Esophagus muscularis mucosa (tissue), 4 donors: Measurements from ENCODE around the gene GRIN3B. TPM values are rescaled to one million over a fixed set of nuclear protein-coding genes. Genes with fewer than 3 reads are reported as not detected.

Experiments used
- DNase-seq: peaks from one replicate; pipeline ENCODE4 v3.0.0-alpha.2; 2017; ENCODE audit errors: extremely low spot score
- H3K27ac ChIP-seq, 4 donors: fragments of 200-600 bp; sonication (generic); replicated peaks in 1 of 4; 1 replicate in 3 of 4; 2 replicates in 1 of 4; pipeline ENCODE4 v1.5.1; 2016 to 2019; ENCODE audit warnings: mild to moderate bottlenecking in 1 of 4
- H3K27me3 ChIP-seq, 4 donors: fragments of 200-600 bp; sonication (generic); one replicate each; pipeline versions ENCODE4 v1.5.1 to v1.6.0; 2016 to 2019
- H3K36me3 ChIP-seq, 4 donors: fragments of 200-600 bp; sonication (generic); one replicate each; pipeline ENCODE4 v1.5.1; 2016 to 2019
- H3K4me1 ChIP-seq, 4 donors: fragments of 200-600 bp; sonication (generic); one replicate each; pipeline ENCODE4 v1.5.1; 2016 to 2019
- H3K4me3 ChIP-seq, 4 donors: fragments of 200-600 bp; sonication (generic); 1 replicate in 2 of 4; 2 replicates in 2 of 4; pipeline ENCODE4 v1.5.1; 2016 to 2019; ENCODE audit warnings: mild to moderate bottlenecking in 4 of 4, moderate library complexity in 1 of 4
- H3K9me3 ChIP-seq, 4 donors: fragments of 200-600 bp; sonication (generic); 1 replicate in 3 of 4; 2 replicates in 1 of 4; pipeline ENCODE4 v1.5.1; 2016 to 2019
- EP300 ChIP-seq: sonication (generic); formaldehyde crosslinking; IDR thresholded peaks from one replicate; pipeline ENCODE4 v1.6.1; 2017; ENCODE audit warnings: antibody characterized with exemption
- POLR2A ChIP-seq: fragments of 450-650 bp; IDR thresholded peaks from one replicate; pipeline ENCODE4 v1.6.1; 2017; ENCODE audit warnings: antibody characterized with exemption, moderate library complexity, mild to moderate bottlenecking, low read depth
- POLR2AphosphoS5 ChIP-seq, 2 donors: sonication (generic); formaldehyde crosslinking; IDR thresholded peaks; one replicate each; pipeline ENCODE4 v1.6.1; 2017; ENCODE audit warnings: antibody characterized with exemption in 2 of 2
- whole genome bisulfite sequencing: methylation state at CpG from one replicate; pipeline ENCODE4 v1.1.5; 2018; 5-methylcytosine and 5-hydroxymethylcytosine counted together
- intact Hi-C: fragments of 100-400 bp; cut with DNase I; formaldehyde crosslinking; loops from one replicate; pipeline ENCODE4 v1.15.1; 2023
- total RNA-seq, 4 donors: library from RNA; depleted of rRNA; stranded (reverse); fragments of >200 nt; gene quantifications; one replicate each; pipeline versions ENCODE4 v1.1.0 to v1.2.1, GENCODE V29; 2016
- TF ChIP-seq, protein P1 (sequence below), 3 experiments: fragments of 200-600 bp in 2 of 3; fragments of 450-650 bp in 1 of 3; sonication (generic) in 2 of 3; IDR thresholded peaks; one replicate each; pipeline ENCODE4 v1.5.1; 2017 to 2019; ENCODE audit warnings: antibody characterized with exemption in 3 of 3, mild to moderate bottlenecking in 2 of 3, moderate library complexity in 1 of 3

GRIN3B gene
- total RNA-seq, 4 donors from 2014 or later = 0.13 to 0.17 TPM; not detected in 2

DNA sequence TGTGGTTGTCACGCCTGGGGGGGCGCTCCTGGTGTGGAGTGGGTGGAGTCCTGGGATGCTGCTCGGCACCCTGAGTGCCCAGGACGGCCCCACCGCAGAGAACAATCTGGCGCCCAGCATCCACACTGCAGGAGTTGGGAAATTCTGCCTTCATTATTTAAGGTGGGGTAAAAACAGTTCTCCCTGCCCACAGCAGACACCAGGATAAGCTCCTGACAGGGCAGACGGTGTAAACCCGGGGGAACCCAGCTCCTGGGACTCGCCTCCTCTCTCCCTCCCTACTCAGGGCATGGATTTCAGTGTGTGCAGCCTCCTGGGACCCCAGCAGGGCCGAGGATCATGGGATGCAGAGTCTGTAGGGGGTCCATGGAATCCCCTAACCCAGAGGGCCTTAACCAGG is 23.7 kb upstream of the GRIN3B start:
- no peak for DNase-seq
- H3K36me3 ChIP-seq = peaks cover 5 to 14% (median 9%) of the 10 kb centered on the region in 4 donors
- no peak overlapping the region for H3K4me3 ChIP-seq
- intact Hi-C loops = loop anchor here (5.0 kb wide), 1 partner anchor 34 kb away; no protein-coding TSS in a partner anchor
- peaks cover 0 to under 1% (median 0%) of the 10 kb centered on the region in 4 donors for H3K9me3 ChIP-seq
- H3K27ac ChIP-seq = no peak overlapping the region
- TF ChIP-seq, protein P1, sequence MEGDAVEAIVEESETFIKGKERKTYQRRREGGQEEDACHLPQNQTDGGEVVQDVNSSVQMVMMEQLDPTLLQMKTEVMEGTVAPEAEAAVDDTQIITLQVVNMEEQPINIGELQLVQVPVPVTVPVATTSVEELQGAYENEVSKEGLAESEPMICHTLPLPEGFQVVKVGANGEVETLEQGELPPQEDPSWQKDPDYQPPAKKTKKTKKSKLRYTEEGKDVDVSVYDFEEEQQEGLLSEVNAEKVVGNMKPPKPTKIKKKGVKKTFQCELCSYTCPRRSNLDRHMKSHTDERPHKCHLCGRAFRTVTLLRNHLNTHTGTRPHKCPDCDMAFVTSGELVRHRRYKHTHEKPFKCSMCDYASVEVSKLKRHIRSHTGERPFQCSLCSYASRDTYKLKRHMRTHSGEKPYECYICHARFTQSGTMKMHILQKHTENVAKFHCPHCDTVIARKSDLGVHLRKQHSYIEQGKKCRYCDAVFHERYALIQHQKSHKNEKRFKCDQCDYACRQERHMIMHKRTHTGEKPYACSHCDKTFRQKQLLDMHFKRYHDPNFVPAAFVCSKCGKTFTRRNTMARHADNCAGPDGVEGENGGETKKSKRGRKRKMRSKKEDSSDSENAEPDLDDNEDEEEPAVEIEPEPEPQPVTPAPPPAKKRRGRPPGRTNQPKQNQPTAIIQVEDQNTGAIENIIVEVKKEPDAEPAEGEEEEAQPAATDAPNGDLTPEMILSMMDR (IDR thresholded peaks at IDR 0.05) = no peak
- no peak for TF ChIP-seq POLR2AphosphoS5 (IDR thresholded peaks at IDR 0.05)
- no peak for TF ChIP-seq POLR2A
- no peak for TF ChIP-seq EP300
- WGBS = 82% methylated on average over 10 of the region's 10 CpGs
- H3K4me1 ChIP-seq = peaks cover 0 to 7% (median 3%) of the 10 kb centered on the region in 4 donors
- peaks cover 0 to 16% (median 2%) of the 10 kb centered on the region in 4 donors for H3K27me3 ChIP-seq

DNA sequence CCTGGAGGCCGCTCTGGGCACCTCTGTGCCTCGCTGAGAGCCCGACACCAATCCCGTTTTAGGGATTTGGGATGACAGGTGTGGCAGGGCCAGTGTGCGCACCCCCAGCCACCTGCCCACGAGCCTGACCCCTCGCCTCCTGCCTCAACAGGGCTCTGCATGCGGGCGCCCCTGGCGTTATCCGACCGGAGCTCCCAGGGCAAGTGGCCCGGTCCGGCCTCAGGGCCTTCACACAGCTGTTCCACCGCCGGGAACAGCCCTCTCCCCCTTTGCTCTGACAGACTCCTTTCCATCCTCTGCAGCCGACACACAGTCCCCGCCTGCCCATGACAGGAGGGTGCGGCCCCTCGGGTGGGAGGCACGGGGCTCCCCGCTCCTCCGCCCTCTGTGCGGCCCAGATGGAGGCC is 23.2 kb upstream of the GRIN3B start:
- H3K9me3 ChIP-seq = no peaks in the 10 kb centered on the region
- peaks cover 0 to 7% (median 3%) of the 10 kb centered on the region in 4 donors for H3K4me1 ChIP-seq
- TF ChIP-seq POLR2AphosphoS5 (IDR thresholded peaks at IDR 0.05) (no peak), POLR2A (no peak), EP300 (no peak)
- TF ChIP-seq, protein P1 (IDR thresholded peaks at IDR 0.05) = no peak
- H3K27me3 ChIP-seq = peaks cover 0 to 16% (median 2%) of the 10 kb centered on the region in 4 donors
- peaks cover 0 to 8% (median 3%) of the 10 kb centered on the region in 4 donors for H3K36me3 ChIP-seq
- no peak overlapping the region for H3K4me3 ChIP-seq
- DNase-seq = no peak
- 85% methylated on average over 12 of the region's 24 CpGs for WGBS
- H3K27ac ChIP-seq = no peak overlapping the region
- intact Hi-C loops = loop anchor here (5.0 kb wide), 1 partner anchor 35 kb away; no protein-coding TSS in a partner anchor

DNA sequence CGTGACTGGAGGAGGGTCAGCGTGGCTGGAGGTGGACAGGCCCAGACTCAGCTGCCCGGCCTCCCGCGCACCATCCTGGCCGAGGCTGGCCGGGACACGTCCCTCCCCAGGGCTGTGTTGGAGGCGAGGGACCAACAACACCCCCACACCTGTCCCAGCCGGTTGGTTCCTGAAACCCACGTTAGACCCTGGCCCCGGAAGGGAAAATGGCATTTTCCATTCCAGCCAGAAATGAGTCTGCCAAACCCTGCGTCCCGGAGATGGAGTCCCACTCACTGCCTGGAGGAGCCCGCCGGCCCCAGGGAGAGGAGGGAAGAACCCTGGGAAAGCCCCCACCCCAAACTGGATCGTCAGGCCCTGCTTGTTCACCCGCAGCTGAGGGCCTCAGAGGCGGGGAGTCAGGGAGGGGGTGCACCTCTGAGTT is 20.9 kb upstream of the GRIN3B start:
- no peak overlapping the region for H3K4me3 ChIP-seq
- no peak for DNase-seq
- no peaks in the 10 kb centered on the region for H3K36me3 ChIP-seq
- peaks cover 16 to 27% (median 20%) of the 10 kb centered on the region in 4 donors for H3K4me1 ChIP-seq
- H3K27ac ChIP-seq = no peak overlapping the region
- H3K27me3 ChIP-seq = peaks cover 0 to 16% (median 2%) of the 10 kb centered on the region in 4 donors
- intact Hi-C loops = loop anchor here (5.0 kb wide), 1 partner anchor 37 kb away; no protein-coding TSS in a partner anchor
- TF ChIP-seq POLR2A (no peak), POLR2AphosphoS5 (IDR thresholded peaks at IDR 0.05) (no peak), EP300 (no peak)
- TF ChIP-seq, protein P1 (IDR thresholded peaks at IDR 0.05) = no peak
- 87% methylated on average over 5 of the region's 19 CpGs for WGBS
- H3K9me3 ChIP-seq = no peaks in the 10 kb centered on the region

DNA sequence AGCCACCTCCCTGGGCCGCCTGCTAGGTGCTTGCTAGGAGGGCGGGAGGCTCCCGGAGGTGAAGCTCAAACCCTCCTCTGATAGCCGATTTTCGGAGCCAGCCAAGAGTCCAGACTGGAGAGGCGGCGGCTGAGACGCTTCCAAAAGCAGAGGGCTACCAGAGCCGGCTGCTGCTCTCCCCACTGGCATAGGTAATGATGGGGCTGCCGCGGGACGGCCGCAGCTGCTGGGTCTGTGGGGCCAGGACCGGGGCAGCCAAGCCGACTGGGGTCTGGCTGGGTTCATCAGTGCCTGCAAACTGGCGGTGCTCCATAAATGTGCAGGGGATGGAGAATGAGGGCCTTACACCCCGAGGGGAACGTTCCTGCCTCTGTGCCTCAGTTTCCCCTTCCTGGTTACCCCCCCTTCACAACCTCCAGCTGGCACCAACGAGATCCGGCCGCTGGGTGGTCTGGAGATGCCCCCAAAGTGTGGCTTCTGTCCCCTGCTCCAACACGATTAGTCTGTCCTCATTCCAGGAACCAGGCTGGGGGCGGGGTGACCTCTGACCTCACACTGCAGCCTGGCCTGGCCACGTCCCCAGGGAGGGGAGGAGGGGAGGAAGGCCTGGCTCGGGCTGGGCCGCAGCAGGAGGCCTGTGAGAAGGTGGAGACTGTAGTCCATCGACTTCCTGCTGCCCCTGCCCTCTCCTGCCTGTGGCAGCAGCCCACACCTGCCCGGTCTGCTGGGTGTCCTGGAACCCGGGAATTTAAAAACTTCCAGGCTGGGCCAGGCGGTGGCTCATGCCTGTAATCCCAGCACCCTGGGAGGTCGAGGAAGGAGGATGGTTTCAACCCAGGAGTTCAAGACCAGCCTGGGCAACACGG is 19.9 kb upstream of the GRIN3B start:
- Histone ChIP-seq H3K36me3 (no peaks in the 10 kb centered on the region), H3K27me3 (peaks cover 0 to 16% (median 2%) of the 10 kb centered on the region in 4 donors), H3K9me3 (no peaks in the 10 kb centered on the region), H3K27ac (no peak overlapping the region), H3K4me1 (peaks cover 24 to 37% (median 29%) of the 10 kb centered on the region in 4 donors), H3K4me3 (no peak overlapping the region)
- 32% methylated on average over 20 of the region's 32 CpGs for whole genome bisulfite sequencing
- TF ChIP-seq EP300 (no peak), POLR2AphosphoS5 (IDR thresholded peaks at IDR 0.05) (no peak), POLR2A (no peak)
- TF ChIP-seq, protein P1 (IDR thresholded peaks at IDR 0.05) = no peak
- DNase-seq = no peak
- intact Hi-C loops = loop anchor here (5.0 kb wide), 2 partner anchors 118 to 213 kb away; no protein-coding TSS in a partner anchor
